ENCODE measurements around the gene CGN. TPM values are rescaled to one million over a fixed set of nuclear protein-coding genes. Genes with fewer than 3 reads are reported as not detected.

The CGN gene
- total RNA-seq, 1 experiment from 2014 or later, result 30.9 TPM

GRCh38 chr1:151540021-151540981 lies 29.1 kb downstream of the CGN start, which contains the start of gene TUFT1:
TSS of gene TUFT1 (plus strand) at chr1:151540309. CDS start at chr1:151540367, 58 bp downstream.
- peak within 1 kb of the TSS; percentile 30 for H3K27ac ChIP-seq (ENCODE audit: insufficient read length, low read depth, low read length)

More at GRCh38 chr1:151540021-151540981, 29.1 kb downstream of the CGN start, which contains the start of gene TUFT1:
- H3K4me1 ChIP-seq (ENCODE audit: insufficient read depth, low read length), result no peaks in the 10 kb centered on the region
- H3K4me2 ChIP-seq (ENCODE audit: insufficient read depth, insufficient read length, low read length), result peak within 1 kb of the TSS; percentile 59
- H3K27me3 ChIP-seq (ENCODE audit: insufficient read depth, low read length), result no peaks in the 10 kb centered on the region; the same call in 1 of the 2 replicates
- H3K14ac ChIP-seq (ENCODE audit: insufficient read depth, low read length), result peak within 1 kb of the TSS; percentile 69
- Mint-ChIP-seq H3K9me3 (no peaks in the 10 kb centered on the region), H3K4me1 (peaks cover 15 to 18% of the 10 kb centered on the region in 2 experiments), H3K27ac (peak within 1 kb of the TSS; percentile 81 to 98 (median 96); a peak in 6 of 7 replicates), H3K27me3 (ENCODE audit: low read depth) (peaks cover 6% of the 10 kb centered on the region; the same call in 1 of the 2 replicates), H3K4me3 (peak within 1 kb of the TSS; percentile 94 to 99), H3K36me3 (ENCODE audit: insufficient read depth in 1 of 3, low read depth in 3 of 3) (peaks cover 11 to 33% (median 30%) of the 10 kb centered on the region in 3 experiments)
- H3K23me2 ChIP-seq (ENCODE audit: insufficient read length, low read depth, low read length, poor library complexity, severe bottlenecking), result peaks cover 12% of the 10 kb centered on the region
- no peak within 1 kb of the TSS for H4K8ac ChIP-seq (replicated peaks; ENCODE audit: insufficient read length, low read depth, low read length)
- no peak within 1 kb of the TSS for H4K5ac ChIP-seq (ENCODE audit: insufficient read length, low read depth, low read length)
- H4K91ac ChIP-seq (ENCODE audit: insufficient read length, low read depth, low read length), result no peak within 1 kb of the TSS
- H4K20me1 ChIP-seq (ENCODE audit: control insufficient read depth, insufficient read depth, insufficient read length), result no peaks in the 10 kb centered on the region
- no CpG with 5 or more reads among the region's 70 CpGs for WGBS (ENCODE audit: extremely low coverage, insufficient read length, low lambda C conversion rate)
- no peak within 1 kb of the TSS for H3K56ac ChIP-seq (ENCODE audit: insufficient read length, low read depth, low read length)
- H3K9ac ChIP-seq (ENCODE audit: extremely low read depth, insufficient read length, low read length), result peak within 1 kb of the TSS; percentile 81
- DNase-seq, result peak; percentile 95
- no peak within 1 kb of the TSS for H2BK5ac ChIP-seq (ENCODE audit: insufficient read length, low read length)
- no peak within 1 kb of the TSS for H2BK12ac ChIP-seq (ENCODE audit: insufficient read length, low read depth, low read length)
- H3K4ac ChIP-seq (ENCODE audit: low read depth, low read length), result no peak within 1 kb of the TSS
- no peak within 1 kb of the TSS for H3K23ac ChIP-seq (ENCODE audit: insufficient read length, low read depth, low read length)
- no peak within 1 kb of the TSS for H2AK5ac ChIP-seq (ENCODE audit: insufficient read length, low read length)
- H2BK15ac ChIP-seq (ENCODE audit: low read depth, low read length), result no peak within 1 kb of the TSS
- peak within 1 kb of the TSS; percentile 72 for H3K18ac ChIP-seq (ENCODE audit: insufficient read length, low read depth, low read length)
- H3K79me1 ChIP-seq (ENCODE audit: insufficient read depth, low read depth, low read length, poor library complexity, severe bottlenecking), result peaks cover 5% of the 10 kb centered on the region
- H2BK120ac ChIP-seq (ENCODE audit: low read depth, low read length, poor library complexity, severe bottlenecking), result peak within 1 kb of the TSS; percentile 14
- TF ChIP-seq CTCF (conservative IDR thresholded peaks at IDR 0.05), result no peak
- H3K9me3 ChIP-seq (ENCODE audit: control insufficient read depth, low read depth, low read length), result no peaks in the 10 kb centered on the region
- H3K79me2 ChIP-seq (ENCODE audit: insufficient read depth, low read length), result peaks cover 4% of the 10 kb centered on the region; the same call in 1 of the 2 replicates
- no peak within 1 kb of the TSS for H2AFZ ChIP-seq (ENCODE audit: low read length)
- H3T11ph ChIP-seq (ENCODE audit: low read length), result no peak within 1 kb of the TSS
- no peak within 1 kb of the TSS for H2BK20ac ChIP-seq (ENCODE audit: low read depth, low read length, poor library complexity, severe bottlenecking)
